Ovary (tissue), 10 donors: ENCODE results near the gene CCDC74A. TPM values are rescaled to one million over a fixed set of nuclear protein-coding genes. Genes with fewer than 3 reads are reported as not detected.
A peak's percentile ranks its signal among the peaks of the same experiment; 100 is the strongest.
"Not testable (repeated sequence)": the region's sequence is repeated elsewhere in the genome, so short reads cannot be mapped to it uniquely, and the experiment has no call there.

ENCODE experiments used
- DNase-seq, 5 donors: peaks; one replicate each; pipeline ENCODE4 v3.0.0-alpha.2; 2019 to 2020
- H3K27ac ChIP-seq, 2 donors: fragments of 200-600 bp; one replicate each; pipeline versions ENCODE4 v1.5.1 to v1.8.0; 2019 to 2022
- H3K27me3 ChIP-seq: fragments of 200-600 bp; one replicate; pipeline ENCODE4 v1.8.0; 2022
- H3K36me3 ChIP-seq: fragments of 200-600 bp; sonication (generic); one replicate; pipeline ENCODE4 v1.5.1; 2019
- H3K4me1 ChIP-seq: one replicate; pipeline ENCODE4 v1.8.1; 2013; ENCODE audit warnings: mild to moderate bottlenecking, moderate library complexity; ENCODE audit not compliant: insufficient read depth
- H3K4me3 ChIP-seq: fragments of 200-600 bp; sonication (generic); one replicate; pipeline ENCODE4 v1.5.1; 2017
- H3K9me3 ChIP-seq, 2 donors: fragments of 200-600 bp in 1 of 2; sonication (generic) in 1 of 2; one replicate each; pipeline versions ENCODE4 v1.5.1 to v1.8.1; 2013 to 2019; ENCODE audit warnings: mild to moderate bottlenecking in 1 of 2, moderate library complexity in 1 of 2
- WGBS, 3 donors: extraction: QIAGEN DNeasy Blood & Tissue Kit in 1 of 3; methylation state at CpG; one replicate each; pipeline versions ENCODE4 v1.1.5 to v1.1.7; 2013 to 2017; 5-methylcytosine and 5-hydroxymethylcytosine counted together
- intact Hi-C, 4 donors: fragments of 100-400 bp; cut with DNase I; formaldehyde crosslinking; loops; one replicate each; pipeline versions ENCODE4 v1.11.0 to v1.15.1; 2022 to 2023
- long read RNA-seq, 3 donors: library from polyadenylated mRNA in 2 of 3; unstranded in 2 of 3; transcript quantifications; one replicate each; pipeline ENCODE4 v2.0.0 and lab custom pipeline, GENCODE V29; 2021 to 2026
- polyA plus RNA-seq, 2 donors: library from polyadenylated mRNA; stranded (reverse); fragments of 200-250 nt in 1 of 2; fragments of 350-450 nt in 1 of 2; fragmentation: Illumina TruSeq in 1 of 2; extraction: RNeasy Lipid Tissue Mini Kit (QIAGEN cat#74804) in 1 of 2; gene quantifications; one replicate each; pipeline ENCODE4 v1.2.3, GENCODE V29; 2013 to 2014
- total RNA-seq, 7 donors: library from RNA; depleted of rRNA in 2 of 7; stranded (reverse); fragments of >200 nt in 2 of 7; fragmentation: NEBNext Ultra II Directional in 3 of 7; extraction: Animal tissue kit (Norgen Biotek cat#: 25700) in 3 of 7; gene quantifications; one replicate each; pipeline versions ENCODE4 v1.1.0 to v1.2.4, GENCODE V29; 2016 to 2023
- donor health status: DM: no; HTN: no; CAD: no; lungs with moderate emphysema.
- donor health status: DM: no; HTN: no; CAD: no.
- donor health status: Bipolar disorder and iron deficiency.
- donor health status: DM: yes; HTN: yes; CAD: no.
- donor health status: DM: no; HTN: no; CAD: no.
- donor health status: DM: yes; HTN: yes; CAD: no.

The CCDC74A gene
- total RNA-seq: 10 to 100 TPM in 5 of 7 donors, 1 to 10 TPM in 2; 7.2 to 81.5 (median 13.6) TPM
- 10 to 100 TPM in 1 of 2 donors, 1 to 10 TPM in 1; 5.3 to 14.6 TPM for polyA plus RNA-seq
- long read RNA-seq, donor 1, transcript CCDC74A-201 (8 exons, 1,543 nt): major isoform, 30 of 91 reads
- long read RNA-seq, donor 1, transcript CCDC74A-202 (8 exons, 1,298 nt): minor isoform, 9 of 91 reads
- long read RNA-seq, donor 1, partial matches to known transcripts: 6 of 91 reads
- long read RNA-seq, donor 1, other reads (novel, unspliced or antisense): 45 of 91 reads
- long read RNA-seq, donor 2, transcript CCDC74A-201 (8 exons, 1,543 nt): minor isoform, 5 of 13 reads
- long read RNA-seq, donor 2, transcript CCDC74A-202 (8 exons, 1,298 nt): major isoform, 8 of 13 reads
- long read RNA-seq, donor 2, partial matches to known transcripts: 0 of 13 reads
- long read RNA-seq, donor 2, other reads (novel, unspliced or antisense): 0 of 13 reads
- long read RNA-seq, donor 3, transcript CCDC74A-202 (8 exons, 1,298 nt): major isoform, 9 of 41 reads
- long read RNA-seq, donor 3, partial matches to known transcripts: 5 of 41 reads
- long read RNA-seq, donor 3, other reads (novel, unspliced or antisense): 23 of 41 reads

GRCh38 chr2:131527131-131528001 is at the start of gene CCDC74A:
CCDC74A (plus strand) TSS chr2:131527888; CDS start chr2:131527971, 83 bp downstream.
- H3K27ac ChIP-seq, intact Hi-C loops, H3K36me3 ChIP-seq, H3K4me1 ChIP-seq, H3K27me3 ChIP-seq, H3K9me3 ChIP-seq: not testable (repeated sequence)
- WGBS, 3 donors: 28 to 48% (median 34%) methylated on average over 27 to 40 of the region's 47 CpGs
- DNase-seq: peak; percentile 71 to 81 (median 74)
- H3K4me3 ChIP-seq: peak within 1 kb of the TSS; percentile 43

DNA sequence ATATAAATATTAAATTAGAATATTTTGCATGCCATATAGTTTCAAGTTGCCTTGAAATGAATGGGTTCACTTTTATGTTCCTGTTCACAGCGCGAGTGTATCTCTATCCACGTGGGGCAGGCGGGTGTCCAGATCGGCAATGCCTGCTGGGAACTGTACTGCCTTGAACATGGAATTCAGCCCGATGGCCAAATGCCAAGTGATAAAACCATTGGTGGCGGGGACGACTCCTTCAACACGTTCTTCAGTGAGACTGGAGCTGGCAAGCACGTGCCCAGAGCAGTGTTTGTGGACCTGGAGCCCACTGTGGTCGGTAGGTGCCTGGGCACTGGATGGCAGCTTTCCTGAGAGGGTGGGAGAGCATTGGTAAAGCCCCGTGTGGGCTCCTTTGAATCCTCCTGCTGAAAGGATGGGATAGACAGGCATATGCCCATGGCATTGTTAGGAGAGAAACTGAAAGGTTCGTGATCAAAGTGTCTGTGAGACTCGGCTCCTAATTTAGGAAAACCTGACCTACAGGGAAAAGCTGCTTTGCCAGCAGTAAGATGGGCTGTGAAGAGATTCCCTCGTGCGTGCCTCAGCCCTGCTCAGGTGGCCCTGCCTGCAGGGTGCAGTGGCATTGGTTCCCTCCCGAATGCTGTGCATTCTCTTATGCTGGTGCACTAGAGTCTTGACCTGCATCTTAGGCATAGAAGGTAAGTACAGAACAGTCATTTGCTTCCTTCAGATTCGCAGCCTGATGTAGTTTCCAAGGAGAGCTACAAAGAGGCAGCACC is 49.4 kb upstream of the CCDC74A start:
- 46 to 50% (median 47%) methylated on average over 12 to 15 of the region's 18 CpGs for WGBS, 3 donors
- H3K27me3 ChIP-seq, H3K9me3 ChIP-seq, H3K36me3 ChIP-seq, H3K27ac ChIP-seq, intact Hi-C loops, H3K4me3 ChIP-seq, H3K4me1 ChIP-seq: not testable (repeated sequence)
- peak in 3 of 5 donors; percentile 49 to 64 (median 57) for DNase-seq

DNA sequence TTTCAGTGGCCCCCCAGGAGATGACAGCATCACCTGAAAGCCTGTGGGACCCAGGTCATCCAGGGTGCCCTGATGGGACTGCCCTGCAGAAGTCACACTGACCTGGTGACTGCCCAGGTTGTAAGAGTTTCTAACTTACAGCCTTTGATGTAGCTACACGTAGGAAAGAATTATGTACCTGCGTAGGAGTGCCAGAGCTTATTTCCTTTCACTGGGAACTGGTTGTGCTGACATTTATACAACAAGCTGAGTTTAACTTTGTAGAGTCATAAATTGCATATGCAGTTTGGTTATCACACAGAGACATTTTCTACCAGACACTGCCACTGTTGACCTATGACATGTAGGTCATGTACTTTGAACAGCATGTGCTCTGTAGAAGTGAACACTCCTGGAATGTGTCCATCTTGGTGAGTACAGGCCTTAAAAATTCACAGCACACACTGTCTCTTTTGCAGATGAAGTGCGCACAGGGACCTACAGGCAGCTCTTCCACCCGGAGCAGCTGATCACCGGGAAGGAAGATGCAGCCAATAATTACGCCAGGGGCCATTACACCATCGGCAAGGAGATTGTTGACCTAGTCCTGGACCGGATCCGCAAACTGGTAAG is 48.7 kb upstream of the CCDC74A start:
- H3K4me1 ChIP-seq, intact Hi-C loops, DNase-seq, H3K4me3 ChIP-seq, H3K27me3 ChIP-seq, H3K27ac ChIP-seq, H3K36me3 ChIP-seq, H3K9me3 ChIP-seq: not testable (repeated sequence)
- WGBS, 3 donors: 37 to 77% (median 71%) methylated on average over 9 of the region's 9 CpGs

GRCh38 chr2:131480351-131480750 is 47.3 kb upstream of the CCDC74A start:
- intact Hi-C loops, H3K9me3 ChIP-seq, H3K27ac ChIP-seq, H3K4me1 ChIP-seq, H3K36me3 ChIP-seq, DNase-seq, H3K27me3 ChIP-seq, H3K4me3 ChIP-seq: not testable (repeated sequence)
- WGBS, 3 donors: 96 to 98% (median 98%) methylated on average over 15 to 20 of the region's 20 CpGs

DNA sequence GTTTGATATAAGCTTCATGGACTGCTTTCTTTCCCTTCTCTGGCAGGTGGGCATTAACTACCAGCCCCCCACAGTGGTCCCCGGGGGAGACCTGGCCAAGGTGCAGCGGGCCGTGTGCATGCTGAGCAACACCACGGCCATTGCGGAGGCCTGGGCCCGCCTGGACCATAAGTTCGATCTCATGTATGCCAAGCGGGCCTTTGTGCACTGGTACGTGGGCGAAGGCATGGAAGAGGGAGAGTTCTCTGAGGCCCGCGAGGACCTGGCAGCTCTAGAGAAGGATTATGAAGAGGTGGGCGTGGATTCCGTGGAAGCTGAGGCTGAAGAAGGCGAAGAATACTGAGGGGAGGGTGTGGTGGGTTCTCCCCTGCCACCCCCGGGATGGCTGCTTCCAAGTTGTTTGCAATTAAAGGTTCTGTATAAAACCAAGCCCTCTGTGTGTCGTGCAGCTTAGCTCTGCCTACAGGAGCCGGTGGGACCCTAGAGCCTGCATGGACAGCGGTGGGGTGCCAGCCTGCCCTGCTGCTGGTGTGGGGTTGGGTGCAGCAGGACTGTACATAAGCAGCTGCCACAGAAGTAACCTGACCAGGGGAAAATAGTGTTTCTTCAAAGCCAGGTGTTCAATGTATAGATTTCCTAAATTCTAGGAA is 45.1 kb upstream of the CCDC74A start:
- H3K27ac ChIP-seq, H3K4me1 ChIP-seq, H3K4me3 ChIP-seq, intact Hi-C loops, H3K36me3 ChIP-seq, H3K27me3 ChIP-seq, H3K9me3 ChIP-seq, DNase-seq: not testable (repeated sequence)
- 92 to 95% (median 94%) methylated on average over 19 of the region's 19 CpGs for WGBS, 3 donors

GRCh38 chr2:131483981-131484820 is 43.5 kb upstream of the CCDC74A start:
- intact Hi-C loops, H3K27ac ChIP-seq, H3K9me3 ChIP-seq, H3K36me3 ChIP-seq, H3K4me1 ChIP-seq, H3K4me3 ChIP-seq, DNase-seq, H3K27me3 ChIP-seq: not testable (repeated sequence)
- 89 to 93% (median 91%) methylated on average over 24 of the region's 24 CpGs for WGBS, 3 donors

DNA sequence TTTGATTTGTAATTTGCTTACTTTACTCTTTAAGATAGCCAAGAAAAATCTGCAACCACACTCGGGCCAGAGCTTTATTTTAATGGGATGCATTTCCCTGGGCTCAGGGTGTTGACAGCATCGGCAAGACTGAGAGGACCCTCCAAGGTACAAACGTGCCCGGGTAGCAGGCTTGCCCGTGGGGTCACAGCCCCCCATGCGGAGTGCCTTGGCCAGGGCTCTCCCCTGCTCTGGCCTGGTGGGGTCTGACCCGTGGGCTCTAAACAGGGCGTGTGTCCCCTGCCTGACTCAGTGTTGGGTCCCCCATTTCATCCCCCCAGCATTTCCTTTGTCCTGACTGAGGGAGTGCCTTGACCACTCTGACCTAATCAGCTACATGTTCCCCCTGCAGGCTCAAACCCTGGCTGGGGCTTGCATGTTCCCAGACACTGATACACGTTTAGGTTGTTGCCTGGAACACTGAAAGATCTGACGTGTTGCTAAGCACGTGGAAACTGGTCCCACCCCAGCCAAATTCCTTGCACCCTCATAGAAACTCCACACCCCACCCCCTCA is 42.7 kb upstream of the CCDC74A start:
- H3K36me3 ChIP-seq, H3K27ac ChIP-seq, H3K27me3 ChIP-seq, H3K4me3 ChIP-seq, H3K4me1 ChIP-seq, DNase-seq, H3K9me3 ChIP-seq: not testable (repeated sequence)
- 79 to 80% (median 79%) methylated on average over 11 of the region's 11 CpGs for WGBS, 3 donors
- intact Hi-C loops: loop anchor here in 1 of 4 donors (5.0 kb wide), 1 partner anchor 1298 kb away; no protein-coding TSS in a partner anchor

DNA sequence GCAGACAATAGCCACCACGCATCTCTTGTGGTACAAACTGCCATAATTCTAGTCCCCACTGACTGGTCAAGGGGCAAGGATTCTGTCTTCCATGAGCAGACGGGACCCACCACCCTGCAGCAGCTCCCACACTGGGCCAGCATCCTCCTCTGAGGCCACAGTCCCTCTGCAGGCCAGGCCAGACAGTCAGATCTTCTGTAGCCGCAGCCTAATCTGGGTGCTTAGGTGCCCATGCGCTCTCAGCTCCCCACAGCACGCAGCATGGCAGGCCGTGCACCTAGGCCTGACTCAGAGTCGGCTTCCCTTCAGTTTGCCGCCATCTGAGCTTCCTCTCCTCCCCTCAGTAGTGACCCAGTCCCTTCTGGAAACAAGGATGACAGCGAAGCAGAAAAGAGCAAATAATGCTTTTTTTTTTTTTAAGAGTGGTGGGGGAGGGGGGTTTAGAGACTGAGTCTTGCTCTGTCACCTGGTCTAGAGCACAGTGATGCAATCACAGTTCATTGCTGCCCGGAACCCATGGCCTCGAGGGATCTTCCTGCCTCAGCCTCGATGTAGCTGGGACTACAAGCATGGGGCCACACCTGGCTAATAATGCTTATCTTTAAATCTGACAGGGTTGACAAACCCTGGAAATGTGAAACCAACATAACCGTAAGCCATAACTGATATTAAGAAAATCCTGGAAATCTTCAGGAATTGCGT is 41.3 kb upstream of the CCDC74A start:
- DNase-seq, H3K36me3 ChIP-seq, H3K4me3 ChIP-seq, H3K27me3 ChIP-seq, H3K4me1 ChIP-seq, H3K27ac ChIP-seq, H3K9me3 ChIP-seq: not testable (repeated sequence)
- intact Hi-C loops: loop anchor here in 1 of 4 donors (5.0 kb wide), 1 partner anchor 1299 kb away; no protein-coding TSS in a partner anchor
- 91 to 93% (median 92%) methylated on average over 14 of the region's 14 CpGs for WGBS, 3 donors
